RWPE1 (cell line): ENCODE measurements around the gene IQCH.
A peak's percentile ranks its signal among the peaks of the same experiment; 100 is the strongest.

Experiments
- CTCF ChIA-PET: fragments of 350-600 bp; sonication (Branson Sonifier 250); formaldehyde crosslinking; extraction: SDS; loops from one replicate; lab custom pipeline; 2021; lab: Yijun Ruan, JAX
- POLR2A ChIA-PET: fragments of 400-600 bp; formaldehyde crosslinking; extraction: SDS; loops from one replicate; lab custom pipeline; 2020; ENCODE audit warnings: antibody characterized with exemption; ENCODE audit not compliant: low non-redundant PET; lab: Yijun Ruan, JAX
- DNase-seq: peaks from one replicate; pipeline ENCODE4 v3.0.0; 2012; ENCODE audit warnings: low spot score
- H3K27ac ChIP-seq: fragments of 450-650 bp; 2 replicates; pipeline ENCODE4 v1.5.1; 2017
- TF ChIP-seq, protein P1 (sequence below): fragments of 450-650 bp; conservative IDR thresholded peaks from 2 replicates; pipeline ENCODE4 v1.5.1; 2017; ENCODE audit warnings: low read depth, mild to moderate bottlenecking

The IQCH gene

DNA sequence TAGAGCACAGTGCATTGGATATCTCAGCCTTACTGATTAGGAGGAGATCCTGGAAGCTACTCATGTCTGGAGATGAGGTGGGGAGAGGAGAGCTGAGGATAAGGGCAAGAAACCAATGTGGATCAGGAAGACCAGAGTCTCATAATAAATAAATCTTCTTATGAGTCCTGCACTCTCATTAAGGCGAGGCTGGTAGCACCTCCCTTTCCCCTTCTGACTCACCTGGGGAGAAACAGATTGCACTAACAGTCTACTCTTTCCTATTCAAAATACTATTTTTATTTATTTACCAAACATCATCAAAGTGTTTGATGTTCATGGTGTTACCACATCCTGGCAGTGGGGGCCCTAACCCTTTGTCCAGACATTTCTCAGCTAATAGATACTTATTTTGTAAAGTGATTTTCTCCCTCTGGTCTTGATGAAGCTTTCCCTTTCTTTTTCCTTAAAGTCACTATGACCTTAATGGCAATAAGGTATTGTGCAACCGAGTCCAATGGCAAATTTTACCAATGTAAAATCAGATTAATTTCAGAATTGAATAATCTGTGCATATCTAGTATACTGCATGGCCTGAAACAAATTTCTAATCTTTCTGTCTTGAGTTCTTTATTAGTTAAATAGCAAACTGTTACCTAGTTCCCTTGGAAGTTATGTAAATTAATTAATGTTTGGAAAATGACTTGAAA lies 81.1 kb downstream of the IQCH start:
- no peak overlapping the region for H3K27ac ChIP-seq
- TF ChIP-seq, protein P1, sequence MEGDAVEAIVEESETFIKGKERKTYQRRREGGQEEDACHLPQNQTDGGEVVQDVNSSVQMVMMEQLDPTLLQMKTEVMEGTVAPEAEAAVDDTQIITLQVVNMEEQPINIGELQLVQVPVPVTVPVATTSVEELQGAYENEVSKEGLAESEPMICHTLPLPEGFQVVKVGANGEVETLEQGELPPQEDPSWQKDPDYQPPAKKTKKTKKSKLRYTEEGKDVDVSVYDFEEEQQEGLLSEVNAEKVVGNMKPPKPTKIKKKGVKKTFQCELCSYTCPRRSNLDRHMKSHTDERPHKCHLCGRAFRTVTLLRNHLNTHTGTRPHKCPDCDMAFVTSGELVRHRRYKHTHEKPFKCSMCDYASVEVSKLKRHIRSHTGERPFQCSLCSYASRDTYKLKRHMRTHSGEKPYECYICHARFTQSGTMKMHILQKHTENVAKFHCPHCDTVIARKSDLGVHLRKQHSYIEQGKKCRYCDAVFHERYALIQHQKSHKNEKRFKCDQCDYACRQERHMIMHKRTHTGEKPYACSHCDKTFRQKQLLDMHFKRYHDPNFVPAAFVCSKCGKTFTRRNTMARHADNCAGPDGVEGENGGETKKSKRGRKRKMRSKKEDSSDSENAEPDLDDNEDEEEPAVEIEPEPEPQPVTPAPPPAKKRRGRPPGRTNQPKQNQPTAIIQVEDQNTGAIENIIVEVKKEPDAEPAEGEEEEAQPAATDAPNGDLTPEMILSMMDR: no peak
- peak; percentile 17 for DNase-seq
- ChIA-PET CTCF (interaction anchor here (0.6 kb wide), 1 partner anchor 389 kb away, joined by 4 read pairs; no protein-coding TSS in a partner anchor), POLR2A (no interaction called here)

DNA sequence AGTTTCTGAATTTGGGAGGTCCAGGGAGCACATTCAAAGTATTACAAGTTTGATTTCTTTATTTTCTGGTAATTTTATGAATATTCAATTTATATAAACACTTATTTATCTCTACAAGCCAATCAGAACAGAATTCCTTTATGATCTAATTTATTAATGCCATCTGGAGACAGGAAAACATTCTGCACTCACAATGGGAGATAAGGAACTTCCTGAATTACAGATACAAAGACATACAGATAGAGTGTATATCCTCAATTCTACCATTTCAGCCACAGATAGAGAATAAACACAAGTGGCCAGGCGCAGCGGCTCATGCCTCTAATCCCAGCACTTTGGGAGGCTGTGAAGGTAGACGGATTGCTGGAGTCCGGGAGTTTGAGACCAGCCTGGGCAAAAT lies 86.0 kb downstream of the IQCH start:
- no peak overlapping the region for H3K27ac ChIP-seq
- TF ChIP-seq, protein P1: no peak
- no peak for DNase-seq
- POLR2A ChIA-PET: no interaction called here
- CTCF ChIA-PET: interaction anchor here (0.6 kb wide), 1 partner anchor 1431 kb away, joined by 4 read pairs; no protein-coding TSS in a partner anchor

DNA sequence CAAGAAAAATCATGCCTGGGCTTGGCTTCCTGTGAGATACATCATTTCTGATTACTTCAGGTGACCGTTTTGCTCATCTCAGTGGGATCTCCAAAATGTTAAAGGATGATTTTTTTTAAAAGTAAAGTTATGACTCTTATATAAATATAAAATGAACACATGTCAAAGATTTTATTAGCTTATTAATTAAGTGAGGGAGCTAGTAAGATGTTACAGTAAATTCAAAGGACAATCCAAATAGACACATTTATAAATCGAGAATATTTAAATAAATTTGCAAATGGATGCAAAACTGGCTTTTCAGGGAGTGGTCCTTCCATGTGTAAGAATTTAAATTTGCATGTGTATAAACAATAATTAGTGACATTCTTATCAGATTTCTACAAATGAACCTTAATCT lies 87.0 kb downstream of the IQCH start:
- ChIA-PET CTCF (interaction anchor here (0.6 to 0.7 kb wide), 2 partner anchors 358 to 1432 kb away, joined by 3 to 4 read pairs; no protein-coding TSS in a partner anchor), POLR2A (no interaction called here)
- TF ChIP-seq, protein P1: no peak
- no peak for DNase-seq
- no peak overlapping the region for H3K27ac ChIP-seq

DNA sequence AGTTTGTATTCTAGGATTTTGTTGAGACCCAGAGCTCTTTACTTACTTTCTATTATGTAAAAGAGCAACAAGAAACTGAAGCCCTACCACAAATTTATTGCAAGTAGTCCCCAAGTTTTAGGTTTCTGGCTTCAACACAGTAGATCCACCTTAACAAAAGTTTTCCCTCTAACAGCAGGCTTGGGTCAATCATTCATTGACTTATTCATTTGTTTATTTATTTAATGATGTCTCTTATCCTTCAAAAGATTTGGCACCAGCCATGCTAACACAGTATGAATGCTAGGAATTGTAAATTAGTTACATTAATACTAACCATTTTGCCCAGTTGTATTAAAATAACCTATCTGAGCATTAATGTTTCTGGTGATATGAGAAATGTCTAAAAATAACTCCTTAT lies 88.6 kb downstream of the IQCH start:
- POLR2A ChIA-PET: no interaction called here

DNA sequence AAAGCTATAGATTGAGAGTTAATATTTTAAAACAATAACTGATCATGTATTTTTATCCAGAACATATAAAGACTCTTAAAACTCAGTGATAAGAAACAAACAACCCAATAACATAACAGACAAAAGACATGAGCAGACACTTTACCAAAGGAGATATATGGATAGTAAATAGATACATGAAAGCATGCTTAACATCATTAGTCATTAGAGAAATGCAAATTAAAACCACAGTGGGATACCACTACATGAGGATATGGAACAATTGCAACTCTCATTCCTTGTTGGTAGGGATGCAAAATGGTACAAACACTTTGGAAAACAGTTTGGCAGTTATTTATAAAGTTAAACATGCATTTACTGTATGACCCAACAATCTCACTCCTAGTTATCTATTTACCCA lies 95.0 kb downstream of the IQCH start:
- no peak overlapping the region for H3K27ac ChIP-seq
- no peak for DNase-seq
- ChIA-PET POLR2A (no interaction called here), CTCF (interaction anchor here (0.5 kb wide), 1 partner anchor 1152 kb away, joined by 4 read pairs; no protein-coding TSS in a partner anchor)
- TF ChIP-seq, protein P1: no peak

More for the DNA sequence above, 88.6 kb downstream of the IQCH start:
- no peak overlapping the region for H3K27ac ChIP-seq
- DNase-seq: no peak
- CTCF ChIA-PET: no interaction called here
- TF ChIP-seq, protein P1: no peak

DNA sequence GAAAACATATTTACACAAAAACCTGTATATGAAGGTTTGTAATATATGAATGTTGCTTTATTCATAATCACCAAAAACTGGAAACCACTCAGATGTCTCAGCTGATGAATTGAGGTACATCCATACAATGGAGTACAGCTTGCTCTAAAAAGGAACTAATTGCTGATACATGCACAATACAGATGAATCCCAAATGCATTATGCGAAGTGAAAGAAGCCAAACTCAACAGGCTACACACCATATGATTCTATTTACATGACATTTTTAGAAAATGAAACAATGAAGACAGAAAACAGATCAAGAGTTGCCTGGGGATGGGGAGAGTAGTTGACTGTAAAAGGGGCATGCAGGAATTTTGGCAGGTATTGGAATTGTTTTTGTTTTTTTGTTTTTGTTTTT lies 95.5 kb downstream of the IQCH start:
- ChIA-PET CTCF (interaction anchor here (0.5 to 0.6 kb wide), 3 partner anchors 16 to 1152 kb away, joined by 3 to 4 read pairs (median 3); no protein-coding TSS in a partner anchor), POLR2A (no interaction called here)
- H3K27ac ChIP-seq: no peak overlapping the region
- no peak for DNase-seq
- TF ChIP-seq, protein P1: no peak
